Thymus (tissue), 11 donors: Measurements from ENCODE around the gene CTDP1. TPM values are rescaled to one million over a fixed set of nuclear protein-coding genes. Genes with fewer than 3 reads are reported as not detected.
"Not testable (repeated sequence)": the region's sequence is repeated elsewhere in the genome, so short reads cannot be mapped to it uniquely, and the experiment has no call there.

Source experiments
- DNase-seq, 9 donors: peaks; one replicate each; pipeline ENCODE4 v3.0.0-alpha.2; 2013; ENCODE audit warnings: low spot score in 9 of 9, low read depth in 6 of 9, missing footprints in 1 of 9
- H3K27ac ChIP-seq, 2 donors: one replicate each; pipeline ENCODE4 v1.5.1; 2013; ENCODE audit warnings: control low read depth in 1 of 2, low read depth in 1 of 2, low read length in 1 of 2, mild to moderate bottlenecking in 1 of 2, moderate library complexity in 1 of 2
- H3K27me3 ChIP-seq, 2 donors: one replicate each; pipeline ENCODE4 v1.5.1; 2013; ENCODE audit warnings: low read length in 1 of 2; ENCODE audit not compliant: control insufficient read depth in 2 of 2, insufficient read depth in 1 of 2
- H3K36me3 ChIP-seq, 2 donors: one replicate each; pipeline ENCODE4 v1.5.1; 2013; ENCODE audit warnings: low read length in 1 of 2, mild to moderate bottlenecking in 1 of 2, moderate library complexity in 1 of 2; ENCODE audit not compliant: control insufficient read depth in 2 of 2, insufficient read depth in 2 of 2
- H3K4me1 ChIP-seq, 2 donors: one replicate each; pipeline ENCODE4 v1.5.1; 2013; ENCODE audit warnings: low read length in 2 of 2; ENCODE audit not compliant: control insufficient read depth in 2 of 2, insufficient read depth in 2 of 2
- H3K4me3 ChIP-seq, 2 donors: one replicate each; pipeline ENCODE4 v1.5.1; 2013; ENCODE audit warnings: low read length in 2 of 2, control low read depth in 1 of 2, mild to moderate bottlenecking in 1 of 2
- H3K9me3 ChIP-seq, 2 donors: one replicate each; pipeline ENCODE4 v1.5.1; 2013; ENCODE audit warnings: low read length in 1 of 2, mild to moderate bottlenecking in 1 of 2; ENCODE audit not compliant: control insufficient read depth in 2 of 2, insufficient read depth in 1 of 2
- WGBS: extraction: QIAGEN DNeasy Blood & Tissue Kit; methylation state at CpG from one replicate; pipeline ENCODE4 v1.1.7; 2013; 5-methylcytosine and 5-hydroxymethylcytosine counted together
- polyA plus RNA-seq: library from polyadenylated mRNA; stranded (reverse); fragments of 200-250 nt; gene quantifications from one replicate; pipeline ENCODE4 v1.2.3, GENCODE V29; 2013
- total RNA-seq: library from RNA; stranded (reverse); fragments of 120-200 nt; gene quantifications from one replicate; pipeline ENCODE4 v1.2.4, GENCODE V29; 2013
- donor health status: healthy.

Gene CTDP1
- total and polyA plus RNA-seq, 2 donors: 15.4 to 26.4 TPM

DNA sequence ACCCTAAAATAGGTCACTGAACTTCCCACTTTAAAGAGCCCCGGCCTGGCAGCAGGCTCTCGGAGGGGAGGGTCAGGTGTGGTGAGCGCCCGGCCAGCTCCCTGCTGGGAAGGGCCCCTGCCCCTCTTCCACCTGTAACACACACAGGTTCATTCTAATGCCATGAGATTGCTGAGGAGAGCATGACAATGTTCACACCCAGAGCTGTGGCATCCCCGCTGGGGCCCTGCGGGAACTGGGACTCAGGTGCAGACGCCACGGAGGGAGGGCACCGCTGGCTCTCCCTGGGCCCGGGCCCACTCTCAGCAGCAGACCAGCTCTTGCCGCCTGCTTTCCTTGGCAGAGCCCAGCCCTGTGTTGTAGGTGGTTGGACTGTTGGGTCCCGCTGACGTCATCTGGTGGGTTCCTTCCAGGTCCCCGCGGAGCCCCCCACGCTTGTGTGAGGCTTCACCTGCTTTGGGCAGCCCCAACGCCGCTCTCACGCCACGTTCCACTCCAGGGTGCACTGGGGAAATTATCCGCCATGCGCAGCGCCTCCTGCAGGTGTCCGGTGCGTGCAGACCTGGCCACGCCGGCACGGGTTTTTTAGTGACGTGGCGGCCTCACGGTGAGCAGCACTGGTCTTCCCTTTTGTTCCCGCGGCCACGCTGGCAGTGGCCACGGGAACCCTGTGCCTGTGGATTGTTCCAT is 67.7 kb downstream of the CTDP1 start:
- Histone ChIP-seq H3K27ac (no peak overlapping the region), H3K27me3 (no peaks in the 10 kb centered on the region), H3K36me3 (peaks cover 21 to 61% of the 10 kb centered on the region in 2 donors), H3K9me3 (peaks cover 0 to 2% of the 10 kb centered on the region in 2 donors), H3K4me3 (no peak overlapping the region), H3K4me1 (no peaks in the 10 kb centered on the region)
- 99% methylated on average over 35 of the region's 35 CpGs for WGBS
- no peak for DNase-seq

DNA sequence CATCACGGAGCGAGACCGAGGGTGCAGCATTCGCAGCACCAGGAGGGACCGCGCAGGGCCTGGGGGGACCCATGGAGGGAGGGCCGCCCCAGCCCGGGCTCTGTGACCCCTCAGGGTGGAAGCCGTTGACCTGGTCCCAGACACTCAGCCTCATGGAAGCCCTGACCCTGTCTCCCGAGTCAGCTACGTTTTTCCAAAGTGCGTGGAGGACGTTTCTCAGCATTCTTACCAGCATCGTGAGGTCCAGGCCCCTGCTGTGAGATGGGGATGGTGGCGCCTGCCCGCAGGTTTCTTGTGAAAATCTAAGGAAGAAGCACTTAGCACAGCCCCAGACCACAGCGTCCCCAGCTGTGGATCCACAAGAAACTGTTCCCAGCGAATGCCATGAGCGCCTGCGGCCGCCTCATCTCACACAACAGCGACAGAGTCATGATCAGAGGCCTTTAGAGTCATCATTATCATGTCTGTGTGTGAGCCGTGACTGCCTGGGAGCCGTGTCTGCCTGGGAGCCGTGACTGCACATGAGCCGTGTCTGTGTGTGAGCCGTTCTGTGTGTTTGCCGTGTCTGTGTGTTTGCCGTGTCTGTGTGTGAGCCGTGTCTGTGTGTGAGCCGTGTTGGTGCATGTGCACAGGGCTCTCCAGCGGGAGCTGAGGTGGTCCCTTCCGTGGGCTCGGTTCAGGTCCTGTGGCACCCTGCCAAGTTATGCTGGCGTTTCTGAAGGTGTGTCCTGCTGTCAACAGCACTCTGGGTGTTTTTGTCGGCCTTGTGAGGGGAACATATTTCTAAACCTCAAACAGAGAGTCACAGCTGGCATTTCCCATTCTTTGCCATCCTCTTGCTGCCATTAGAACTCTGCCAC is 68.9 kb downstream of the CTDP1 start:
- 97% methylated on average over 36 of the region's 36 CpGs for WGBS
- no peak for DNase-seq
- Histone ChIP-seq H3K27ac (no peak overlapping the region), H3K4me3 (no peak overlapping the region), H3K36me3 (peaks cover 18 to 57% of the 10 kb centered on the region in 2 donors), H3K9me3 (peaks cover 0 to 2% of the 10 kb centered on the region in 2 donors), H3K27me3 (no peaks in the 10 kb centered on the region), H3K4me1 (no peaks in the 10 kb centered on the region)

DNA sequence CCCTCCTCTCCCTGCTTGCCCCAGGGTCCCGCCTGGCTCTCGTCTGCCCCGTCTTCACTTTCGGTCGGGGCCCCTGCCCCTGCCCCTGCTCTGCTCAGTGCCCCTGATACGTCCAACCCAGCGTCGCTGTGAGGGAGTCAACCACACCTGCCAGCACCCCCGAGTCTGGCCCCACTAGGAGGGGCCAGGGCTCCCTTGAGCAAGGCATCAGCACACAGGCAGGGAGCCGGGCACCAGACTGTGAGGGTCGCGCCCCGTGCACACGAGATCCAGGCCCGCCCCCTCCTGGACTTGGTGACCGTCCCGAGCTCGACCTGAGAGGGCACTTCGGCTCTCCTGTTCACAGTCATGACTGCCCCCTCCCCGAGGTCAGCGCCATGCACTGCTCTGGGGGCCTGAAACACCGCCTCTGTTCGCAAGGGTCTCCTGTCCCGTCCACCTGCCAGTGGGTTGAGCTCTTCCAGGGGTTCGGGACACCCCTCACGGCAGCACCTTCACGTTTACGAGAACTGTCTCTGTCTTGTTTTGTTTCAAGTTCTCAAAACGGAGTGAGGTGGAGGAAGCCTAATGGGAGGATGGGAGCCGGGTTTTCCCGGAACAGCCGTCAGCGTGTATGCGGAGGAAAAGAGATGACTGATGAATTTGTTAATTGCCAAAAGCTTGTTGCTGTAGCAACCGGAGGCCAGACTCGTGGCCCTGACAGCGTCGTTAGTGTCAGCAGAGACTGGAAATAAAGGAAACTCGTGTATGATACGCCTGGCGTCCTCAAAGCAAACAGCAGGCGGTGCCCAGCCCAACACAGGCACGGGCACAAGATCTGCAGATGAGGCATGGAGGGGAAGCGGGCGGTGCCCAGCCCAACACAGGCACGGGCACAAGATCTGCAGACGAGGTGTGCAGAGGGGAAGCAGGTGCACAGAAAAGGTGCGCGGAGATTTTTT is 69.9 kb downstream of the CTDP1 start:
- Histone ChIP-seq H3K4me3 (no peak overlapping the region), H3K27ac (no peak overlapping the region), H3K36me3 (peaks cover 26 to 60% of the 10 kb centered on the region in 2 donors), H3K4me1 (no peaks in the 10 kb centered on the region), H3K9me3 (peaks cover 0 to 2% of the 10 kb centered on the region in 2 donors), H3K27me3 (no peaks in the 10 kb centered on the region)
- WGBS: 94% methylated on average over 49 of the region's 49 CpGs
- no peak for DNase-seq

DNA sequence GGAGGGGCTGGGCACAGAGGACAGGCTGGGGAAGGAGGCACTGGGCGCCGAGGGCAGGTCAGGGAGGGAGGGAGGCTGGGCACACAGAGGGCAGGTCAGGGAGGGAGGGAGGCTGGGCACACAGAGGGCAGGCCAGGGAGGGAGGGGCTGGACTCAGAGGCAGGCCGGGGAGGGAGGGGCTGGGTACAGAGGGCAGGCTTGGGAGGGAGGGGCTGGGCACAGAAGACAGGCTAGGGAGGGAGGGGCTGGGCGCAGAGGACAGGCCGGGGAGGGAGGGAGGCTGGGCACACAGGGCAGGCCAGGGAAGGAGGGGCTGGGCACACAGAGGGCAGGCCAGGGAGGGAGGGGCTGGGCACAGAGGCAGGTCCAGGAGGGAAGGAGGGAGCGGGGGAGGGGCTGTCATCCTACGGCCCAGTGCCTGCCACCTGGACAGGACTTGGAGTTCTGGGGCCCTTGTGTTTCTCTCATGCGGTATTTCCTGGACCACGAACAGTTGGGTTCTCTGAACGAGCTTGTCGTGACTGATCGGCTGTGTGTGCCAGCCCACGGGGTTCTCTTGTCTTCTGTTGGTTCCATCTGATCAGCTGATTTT is 71.5 kb downstream of the CTDP1 start:
- Histone ChIP-seq H3K27ac (no peak overlapping the region), H3K9me3 (peaks cover 0 to 2% of the 10 kb centered on the region in 2 donors), H3K4me1 (no peaks in the 10 kb centered on the region), H3K27me3 (no peaks in the 10 kb centered on the region), H3K4me3 (no peak overlapping the region), H3K36me3 (peaks cover 26 to 68% of the 10 kb centered on the region in 2 donors)
- 81% methylated on average over 13 of the region's 13 CpGs for WGBS
- no peak for DNase-seq

DNA sequence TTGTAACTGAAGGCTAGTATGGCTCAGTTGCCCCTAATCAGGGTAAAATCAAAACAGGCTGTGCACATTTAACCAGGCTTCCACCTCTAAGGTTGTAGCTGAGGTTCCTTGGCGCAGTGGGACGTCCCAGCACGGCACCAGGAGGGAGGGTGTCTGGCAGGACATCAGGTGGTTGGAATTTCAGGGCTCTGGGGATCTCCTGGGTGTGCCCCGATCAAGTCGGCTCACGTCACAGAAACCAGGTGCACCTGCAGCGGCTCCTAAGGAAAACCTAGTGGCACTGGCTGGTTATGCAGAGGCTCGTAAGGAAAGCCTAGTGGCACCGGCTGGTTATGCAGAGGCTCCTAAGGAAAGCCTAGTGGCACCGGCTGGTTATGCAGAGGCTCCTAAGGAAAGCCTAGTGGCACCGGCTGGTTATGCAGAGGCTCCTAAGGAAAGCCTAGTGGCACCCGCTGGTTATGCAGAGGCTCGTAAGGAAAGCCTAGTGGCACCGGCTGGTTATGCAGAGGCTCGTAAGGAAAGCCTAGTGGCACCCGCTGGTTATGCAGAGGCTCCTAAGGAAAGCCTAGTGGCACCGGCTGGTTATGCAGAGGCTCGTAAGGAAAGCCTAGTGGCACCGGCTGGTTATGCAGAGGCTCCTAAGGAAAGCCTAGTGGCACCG is 72.4 kb downstream of the CTDP1 start:
- H3K36me3 ChIP-seq: peaks cover 24 to 62% of the 10 kb centered on the region in 2 donors
- H3K27me3 ChIP-seq, H3K4me3 ChIP-seq, H3K9me3 ChIP-seq, H3K27ac ChIP-seq, H3K4me1 ChIP-seq, DNase-seq: not testable (repeated sequence)
- WGBS: 98% methylated on average over 18 of the region's 20 CpGs

DNA sequence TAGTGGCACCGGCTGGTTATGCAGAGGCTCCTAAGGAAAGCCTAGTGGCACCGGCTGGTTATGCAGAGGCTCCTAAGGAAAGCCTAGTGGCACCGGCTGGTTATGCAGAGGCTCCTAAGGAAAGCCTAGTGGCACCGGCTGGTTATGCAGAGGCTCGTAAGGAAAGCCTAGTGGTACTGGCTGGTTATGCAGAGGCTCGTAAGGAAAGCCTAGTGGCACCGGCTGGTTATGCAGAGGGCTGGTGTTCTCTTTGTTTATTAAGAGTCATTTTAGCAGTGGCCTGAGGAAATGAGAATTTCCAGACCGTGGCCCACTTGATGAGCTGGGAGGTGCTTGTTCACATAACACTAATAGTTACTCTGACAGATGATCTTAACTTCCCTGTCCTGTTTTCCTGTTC is 73.3 kb downstream of the CTDP1 start:
- H3K9me3 ChIP-seq: not testable (repeated sequence)

DNA sequence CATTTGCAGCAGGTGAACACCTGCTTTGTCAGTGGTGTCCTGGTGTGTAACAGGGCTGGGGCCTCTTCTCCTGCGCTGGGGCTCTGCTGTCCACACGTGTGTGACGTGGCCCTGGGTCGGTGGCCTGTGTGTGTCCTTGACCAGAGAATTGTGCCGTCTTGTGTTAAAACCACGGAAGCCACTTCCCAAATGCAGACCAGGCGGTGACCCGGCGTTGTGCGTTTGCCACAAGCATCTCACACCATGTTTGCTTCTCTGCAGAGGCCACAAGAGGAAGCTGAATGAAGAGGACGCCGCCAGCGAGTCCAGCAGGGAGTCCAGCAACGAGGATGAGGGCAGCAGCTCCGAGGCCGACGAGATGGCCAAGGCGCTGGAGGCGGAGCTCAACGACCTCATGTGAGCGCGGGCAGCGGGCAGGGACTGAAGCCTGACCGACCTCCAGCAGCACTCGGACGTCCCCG is 73.8 kb downstream of the CTDP1 start:
- WGBS: 97% methylated on average over 27 of the region's 27 CpGs
- Histone ChIP-seq H3K27ac (no peak overlapping the region), H3K4me3 (no peak overlapping the region), H3K36me3 (peaks cover 22 to 50% of the 10 kb centered on the region in 2 donors), H3K4me1 (no peaks in the 10 kb centered on the region), H3K9me3 (no peaks in the 10 kb centered on the region), H3K27me3 (no peaks in the 10 kb centered on the region)
- DNase-seq: no peak

More for the DNA sequence above, 73.3 kb downstream of the CTDP1 start:
- H3K4me1 ChIP-seq, H3K27ac ChIP-seq, DNase-seq, H3K4me3 ChIP-seq, H3K27me3 ChIP-seq: not testable (repeated sequence)
- 90% methylated on average over 6 of the region's 8 CpGs for WGBS
- peaks cover 22 to 55% of the 10 kb centered on the region in 2 donors for H3K36me3 ChIP-seq
